ENCODE results near the gene RGS11. TPM values are rescaled to one million over a fixed set of nuclear protein-coding genes. Genes with fewer than 3 reads are reported as not detected.

Gene RGS11
- total and polyA plus RNA-seq, 2 donors from 2014 or later: 2.5 to 5.9 TPM

DNA sequence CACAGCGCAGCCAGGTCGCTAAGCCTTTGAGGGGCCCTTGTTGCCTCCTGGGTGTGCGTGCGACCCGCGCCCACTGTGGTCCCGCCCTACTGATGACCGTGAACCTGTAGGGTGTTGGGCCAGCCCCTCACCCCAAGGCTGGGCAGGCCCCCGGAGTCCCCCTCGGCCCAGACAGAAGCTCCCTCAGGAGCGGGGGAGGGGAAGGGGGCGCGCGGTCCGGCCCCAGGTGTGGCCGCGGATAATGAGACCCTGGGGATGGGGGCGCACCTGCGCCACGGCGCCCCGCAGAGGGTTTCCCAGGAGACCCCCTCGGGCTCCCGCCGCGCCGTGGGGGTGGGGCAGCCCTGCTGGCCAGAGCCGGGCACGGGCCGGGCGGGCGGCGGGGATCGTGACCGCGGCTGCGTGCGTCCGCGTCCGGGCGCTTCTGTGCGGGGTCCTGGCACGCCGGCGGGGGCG is 4.3 kb upstream of the RGS11 start:
- Histone ChIP-seq H3K4me3 (ENCODE audit: low read length in 3 of 3) (no peak overlapping the region), H3K4me1 (ENCODE audit: control insufficient read depth in 2 of 3, insufficient read depth in 2 of 3, low read depth in 1 of 3, low read length in 3 of 3) (no peaks in the 10 kb centered on the region), H3K27ac (ENCODE audit: low read depth in 2 of 2, low read length in 2 of 2) (no peak overlapping the region), H3K9ac (ENCODE audit: low read length in 3 of 3) (no peak overlapping the region), H3K9me3 (ENCODE audit: control insufficient read depth in 2 of 3, insufficient read depth in 1 of 3, low read length in 3 of 3) (no peaks in the 10 kb centered on the region), H3K36me3 (ENCODE audit: control insufficient read depth in 2 of 3, insufficient read depth in 3 of 3, low read length in 3 of 3) (no peaks in the 10 kb centered on the region), H3K27me3 (ENCODE audit: control insufficient read depth, insufficient read depth, low read length) (no peaks in the 10 kb centered on the region)
- intact Hi-C loops (cut with DNase I): no loop called here
- no peak for FAIRE-seq
- TF ChIP-seq, protein P1, sequence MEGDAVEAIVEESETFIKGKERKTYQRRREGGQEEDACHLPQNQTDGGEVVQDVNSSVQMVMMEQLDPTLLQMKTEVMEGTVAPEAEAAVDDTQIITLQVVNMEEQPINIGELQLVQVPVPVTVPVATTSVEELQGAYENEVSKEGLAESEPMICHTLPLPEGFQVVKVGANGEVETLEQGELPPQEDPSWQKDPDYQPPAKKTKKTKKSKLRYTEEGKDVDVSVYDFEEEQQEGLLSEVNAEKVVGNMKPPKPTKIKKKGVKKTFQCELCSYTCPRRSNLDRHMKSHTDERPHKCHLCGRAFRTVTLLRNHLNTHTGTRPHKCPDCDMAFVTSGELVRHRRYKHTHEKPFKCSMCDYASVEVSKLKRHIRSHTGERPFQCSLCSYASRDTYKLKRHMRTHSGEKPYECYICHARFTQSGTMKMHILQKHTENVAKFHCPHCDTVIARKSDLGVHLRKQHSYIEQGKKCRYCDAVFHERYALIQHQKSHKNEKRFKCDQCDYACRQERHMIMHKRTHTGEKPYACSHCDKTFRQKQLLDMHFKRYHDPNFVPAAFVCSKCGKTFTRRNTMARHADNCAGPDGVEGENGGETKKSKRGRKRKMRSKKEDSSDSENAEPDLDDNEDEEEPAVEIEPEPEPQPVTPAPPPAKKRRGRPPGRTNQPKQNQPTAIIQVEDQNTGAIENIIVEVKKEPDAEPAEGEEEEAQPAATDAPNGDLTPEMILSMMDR (IDR thresholded peaks at IDR 0.05; ENCODE audit: borderline replicate concordance, extremely low read depth, insufficient read depth): no peak
- no peak for DNase-seq

GRCh38 chr16:279531-279930 is 3.8 kb upstream of the RGS11 start:
- intact Hi-C loops (cut with DNase I): no loop called here
- Histone ChIP-seq H3K27ac (ENCODE audit: low read depth in 2 of 2, low read length in 2 of 2) (no peak overlapping the region), H3K9me3 (ENCODE audit: control insufficient read depth in 2 of 3, insufficient read depth in 1 of 3, low read length in 3 of 3) (no peaks in the 10 kb centered on the region), H3K36me3 (ENCODE audit: control insufficient read depth in 2 of 3, insufficient read depth in 3 of 3, low read length in 3 of 3) (no peaks in the 10 kb centered on the region), H3K4me3 (ENCODE audit: low read length in 3 of 3) (no peak overlapping the region), H3K27me3 (ENCODE audit: control insufficient read depth, insufficient read depth, low read length) (no peaks in the 10 kb centered on the region), H3K4me1 (ENCODE audit: control insufficient read depth in 2 of 3, insufficient read depth in 2 of 3, low read depth in 1 of 3, low read length in 3 of 3) (no peaks in the 10 kb centered on the region), H3K9ac (ENCODE audit: low read length in 3 of 3) (no peak overlapping the region)
- no peak for FAIRE-seq
- TF ChIP-seq, protein P1 (IDR thresholded peaks at IDR 0.05; ENCODE audit: borderline replicate concordance, extremely low read depth, insufficient read depth): no peak
- no peak for DNase-seq

GRCh38 chr16:278863-279366 is 3.2 kb upstream of the RGS11 start:
- TF ChIP-seq, protein P1 (IDR thresholded peaks at IDR 0.05; ENCODE audit: borderline replicate concordance, extremely low read depth, insufficient read depth): no peak
- intact Hi-C loops (cut with DNase I): no loop called here
- Histone ChIP-seq H3K36me3 (ENCODE audit: control insufficient read depth in 2 of 3, insufficient read depth in 3 of 3, low read length in 3 of 3) (no peaks in the 10 kb centered on the region), H3K9me3 (ENCODE audit: control insufficient read depth in 2 of 3, insufficient read depth in 1 of 3, low read length in 3 of 3) (no peaks in the 10 kb centered on the region), H3K9ac (ENCODE audit: low read length in 3 of 3) (no peak overlapping the region), H3K4me1 (ENCODE audit: control insufficient read depth in 2 of 3, insufficient read depth in 2 of 3, low read depth in 1 of 3, low read length in 3 of 3) (no peaks in the 10 kb centered on the region), H3K27me3 (ENCODE audit: control insufficient read depth, insufficient read depth, low read length) (no peaks in the 10 kb centered on the region), H3K4me3 (ENCODE audit: low read length in 3 of 3) (no peak overlapping the region), H3K27ac (ENCODE audit: low read depth in 2 of 2, low read length in 2 of 2) (no peak overlapping the region)
- FAIRE-seq (no peak), DNase-seq (peak in 2 of 5 donors; percentile 57 to 66)
